GM12878 (cell line): ENCODE data around the gene PCGF1. TPM values are rescaled to one million over a fixed set of nuclear protein-coding genes. Genes with fewer than 3 reads are reported as not detected.

ENCODE experiments used
- ATAC-seq: fragments of 200-7000 bp; cut with Tn5 transposase; 3 replicates; pipeline ENCODE4 v1.9.1; 2020; ENCODE audit warnings: mild to moderate bottlenecking, moderate library complexity
- BruUV-seq: library from RNA; stranded (reverse); fragments of 400-500 nt; replicated peaks from 2 replicates; lab custom pipeline; 2021; lab: Mats Ljungman, UMichigan
- CTCF ChIA-PET: fragments of 300-600 bp; sonication (Branson Sonifier 250); formaldehyde crosslinking; extraction: SDS; loops from one replicate; lab custom pipeline; 2021; ENCODE audit warnings: inconsistent platforms; lab: Yijun Ruan, JAX
- POLR2A ChIA-PET: fragments of 350-600 bp; formaldehyde crosslinking; extraction: SDS; loops from one replicate; lab custom pipeline; 2021; ENCODE audit warnings: inconsistent platforms; lab: Charles Lee
- RAD21 ChIA-PET: fragments of 300-600 bp; sonication (Branson Sonifier 250); formaldehyde crosslinking; loops from one replicate; lab custom pipeline; 2023; ENCODE audit warnings: antibody characterized with exemption; ENCODE audit not compliant: unreplicated experiment; lab: Charles Lee
- SMC1A ChIA-PET: fragments of 300-600 bp; sonication (Branson Sonifier 250); formaldehyde crosslinking; loops from one replicate; lab custom pipeline; 2023; ENCODE audit not compliant: unreplicated experiment, uncharacterized antibody; lab: Charles Lee
- DNase-seq: peaks from one replicate; pipeline ENCODE4 v3.0.0-alpha.2; 2011; ENCODE audit warnings: low read depth, low spot score
- FAIRE-seq: peaks from 3 replicates; lab custom pipeline; 2011; peaks lifted over from hg19 to GRCh38; lab: Jason Lieb, UNC
- H2AFZ ChIP-seq: 2 replicates; pipeline ENCODE4 v1.6.0; 2011; ENCODE audit warnings: low read depth, low read length, control low read depth; ENCODE audit not compliant: control insufficient read depth
- H3K27ac ChIP-seq: 2 replicates; pipeline ENCODE4 v1.5.1; 2011; ENCODE audit warnings: control low read depth; ENCODE audit not compliant: control insufficient read depth, insufficient read depth
- H3K27me3 ChIP-seq, 2 experiments: replicated peaks in 1 of 2; 2 replicates each; pipeline versions ENCODE4 v1.6.0 to v1.6.1; 2011; ENCODE audit warnings: low read length in 1 of 2; ENCODE audit not compliant: control insufficient read depth in 2 of 2, insufficient read depth in 2 of 2
- H3K36me3 ChIP-seq, 2 experiments: 2 replicates each; pipeline ENCODE4 v1.5.1; 2011; ENCODE audit warnings: low read length in 1 of 2; ENCODE audit not compliant: control insufficient read depth in 2 of 2, insufficient read depth in 2 of 2
- H3K4me1 ChIP-seq: 2 replicates; pipeline ENCODE4 v1.6.1; 2011; ENCODE audit warnings: mild to moderate bottlenecking, low read length, moderate library complexity, mixed read lengths; ENCODE audit not compliant: control insufficient read depth, insufficient read depth
- H3K4me2 ChIP-seq: 2 replicates; pipeline ENCODE4 v1.6.0; 2011; ENCODE audit warnings: control low read depth; ENCODE audit not compliant: control insufficient read depth, insufficient read depth
- H3K4me3 ChIP-seq: fragments of 200-600 bp; sonication (generic); 2 replicates; pipeline ENCODE4 v1.5.1; 2016
- H3K79me2 ChIP-seq: 2 replicates; pipeline ENCODE4 v1.6.0; 2011; ENCODE audit warnings: low read length; ENCODE audit not compliant: control insufficient read depth, insufficient read depth
- H3K9ac ChIP-seq: 2 replicates; pipeline ENCODE4 v1.8.0; 2011; ENCODE audit warnings: low read length, control low read depth, mixed read lengths; ENCODE audit not compliant: control insufficient read depth, insufficient read depth
- H3K9me3 ChIP-seq: replicated peaks from 3 replicates; pipeline ENCODE4 v1.5.1; 2011; ENCODE audit warnings: mild to moderate bottlenecking, low read length; ENCODE audit not compliant: control insufficient read depth, insufficient read depth
- H4K20me1 ChIP-seq: 2 replicates; pipeline ENCODE4 v1.6.0; 2011; ENCODE audit not compliant: control insufficient read depth, insufficient read depth
- BMI1 ChIP-seq: fragments of 450-650 bp; IDR thresholded peaks from 2 replicates; pipeline ENCODE4 v1.6.1; 2016; ENCODE audit warnings: mild to moderate bottlenecking, moderate library complexity, borderline replicate concordance
- CREB1 ChIP-seq: IDR thresholded peaks from 2 replicates; pipeline ENCODE4 v1.6.1; 2012; ENCODE audit warnings: low read depth, mild to moderate bottlenecking, inconsistent platforms
- CTCF ChIP-seq, 3 experiments: IDR thresholded peaks in 2 of 3; conservative IDR thresholded peaks in 1 of 3; 2 replicates each; pipeline ENCODE4 v1.5.1; 2011; ENCODE audit warnings: low read depth in 3 of 3, low read length in 3 of 3, mild to moderate bottlenecking in 3 of 3, control low read depth in 2 of 3, moderate library complexity in 2 of 3, inconsistent platforms in 1 of 3, mixed read lengths in 1 of 3; ENCODE audit not compliant: control insufficient read depth in 2 of 3, insufficient read depth in 1 of 3; ENCODE audit errors: extremely low read depth in 1 of 3
- ESRRA ChIP-seq: IDR thresholded peaks from 2 replicates; pipeline ENCODE4 v1.6.1; 2012; ENCODE audit warnings: mild to moderate bottlenecking, low read length, improper control_type of control experiment
- FOXK2 ChIP-seq: fragments of 450-650 bp; IDR thresholded peaks from 2 replicates; pipeline ENCODE4 v1.6.1; 2017; ENCODE audit warnings: mild to moderate bottlenecking, moderate library complexity
- KAT2A ChIP-seq: conservative IDR thresholded peaks from 2 replicates; pipeline ENCODE4 v1.6.1; 2011; ENCODE audit warnings: low read depth, low read length; ENCODE audit not compliant: control insufficient read depth
- KDM1A ChIP-seq: fragments of 200-600 bp; sonication (generic); IDR thresholded peaks from 2 replicates; pipeline ENCODE4 v1.6.1; 2016; ENCODE audit warnings: borderline replicate concordance
- MYC ChIP-seq: IDR thresholded peaks from 2 replicates; pipeline ENCODE4 v1.6.1; 2011; ENCODE audit warnings: mild to moderate bottlenecking, low read length, moderate library complexity, inconsistent platforms; ENCODE audit not compliant: insufficient read depth, insufficient replicate concordance, insufficient read length, severe bottlenecking
- NFIC ChIP-seq: IDR thresholded peaks from 2 replicates; pipeline ENCODE4 v1.6.1; 2012; ENCODE audit warnings: low read depth, mild to moderate bottlenecking, inconsistent platforms, low read length, moderate library complexity
- PKNOX1 ChIP-seq: fragments of 450-650 bp; IDR thresholded peaks from 2 replicates; pipeline ENCODE4 v1.6.1; 2016; ENCODE audit warnings: mild to moderate bottlenecking
- PRDM15 ChIP-seq: fragments of 450-650 bp; formaldehyde crosslinking; IDR thresholded peaks from 2 replicates; pipeline ENCODE4 v1.4.0; 2020; ENCODE audit warnings: mild to moderate bottlenecking, moderate library complexity
- YBX1 ChIP-seq: fragments of 450-650 bp; IDR thresholded peaks from 2 replicates; pipeline ENCODE4 v1.6.1; 2016; ENCODE audit warnings: antibody characterized with exemption
- WGBS: methylation state at CpG from one replicate; pipeline ENCODE4 v1.1.6; 2016; ENCODE audit warnings: low lambda C conversion rate; ENCODE audit not compliant: insufficient replicate concordance, insufficient coverage; ENCODE audit errors: missing lambda C conversion rate; 5-methylcytosine and 5-hydroxymethylcytosine counted together
- in situ Hi-C: fragments of 300-500 bp; cut with MboI; formaldehyde crosslinking; loops from 9 replicates; pipeline ENCODE4 v1.14.3; 2018; ENCODE audit warnings: mixed read lengths
- intact Hi-C: fragments of 100-400 bp; cut with micrococcal nuclease; formaldehyde crosslinking; loops from one replicate; pipeline ENCODE4 v1.14.2; 2022; ENCODE audit not compliant: unreplicated experiment
- polyA plus RNA-seq, 11 experiments: library from polyadenylated mRNA; depleted of rRNA in 4 of 11; unstranded in 6 of 11; stranded (reverse) in 5 of 11; fragments of >200 nt; fragmentation: Nextera tagmentation in 4 of 11; fragmentation: Illumina TruSeq in 1 of 11; extraction: Ambion mirVana in 4 of 11; extraction: Trizol in 1 of 11; gene quantifications; 1 replicate in 1 of 11; 2 replicates in 10 of 11; pipeline versions ENCODE4 v1.2.1 to v1.2.3, GENCODE V29; 2011 to 2016; ENCODE audit warnings: inconsistent platforms in 2 of 11, missing spikeins in 2 of 11, low read depth in 1 of 11
- total RNA-seq, 4 experiments: library from RNA; depleted of rRNA in 3 of 4; stranded (reverse); fragments of >200 nt in 3 of 4; fragmentation: Illumina TruSeq in 1 of 4; extraction: Trizol in 1 of 4; gene quantifications; 2 replicates each; pipeline versions ENCODE4 v1.2.1 to v1.2.3, GENCODE V29; 2013 to 2021

The PCGF1 gene
- total and polyA plus RNA-seq, 10 of the 15 experiments (the other 5 are each of a cell fraction or from before 2014, with no cell fraction given) = 23.1 to 50.8 (median 27.4) TPM

- FAIRE-seq = no peak
- Histone ChIP-seq H3K27ac (no peak overlapping the region), H2AFZ (no peak overlapping the region), H4K20me1 (no peaks in the 10 kb centered on the region), H3K9ac (no peak overlapping the region), H3K4me2 (no peak overlapping the region), H3K27me3 (no peaks in the 10 kb centered on the region), H3K9me3 (no peaks in the 10 kb centered on the region), H3K36me3 (peaks cover 2 to 4% of the 10 kb centered on the region in 2 experiments; a peak in 3 of 4 replicates), H3K79me2 (peaks cover 29% of the 10 kb centered on the region), H3K4me3 (no peak overlapping the region), H3K4me1 (peaks cover 7% of the 10 kb centered on the region)
- ATAC-seq = no peak
- POLR2A ChIA-PET = no interaction called here
- in situ Hi-C loops = no loop called here
- TF ChIP-seq CREB1 = no peak
- no peak for TF ChIP-seq MYC
- no peak for TF ChIP-seq YBX1
- TF ChIP-seq PRDM15 (CRISPR knock-in tag) = no peak
- no peak for TF ChIP-seq CTCF (IDR thresholded peaks at IDR 0.05 in 2 of 3, conservative IDR thresholded peaks at IDR 0.05 in 1 of 3; ENCODE audit: control insufficient read depth in 2 of 3, extremely low read depth in 1 of 3, insufficient read depth in 1 of 3, low read depth in 3 of 3, low read length in 3 of 3)
- no peak for TF ChIP-seq KAT2A
- TF ChIP-seq ESRRA = no peak
- no peak for TF ChIP-seq FOXK2
- TF ChIP-seq BMI1 = no peak
- TF ChIP-seq PKNOX1 = no peak
- TF ChIP-seq KDM1A = no peak
- TF ChIP-seq NFIC = no peak
- RAD21 ChIA-PET = no interaction called here
- CTCF ChIA-PET = interaction anchor here (0.6 to 1.0 kb wide), 2 partner anchors 19 to 70 kb away, joined by 3 read pairs; no protein-coding TSS in a partner anchor
- 95% methylated on average over 20 of the region's 20 CpGs for WGBS
- DNase-seq = no peak
- SMC1A ChIA-PET = no interaction called here
- intact Hi-C loops = no loop called here
- BruUV-seq = no TSS peak
These were observed 45.3 kb downstream of the PCGF1 start for GRCh38 chr2:74462054-74462785.
